GM12891 (cell line): ENCODE results near the gene CFAP61.

Source experiments
- PAX5 ChIP-seq: IDR thresholded peaks from 2 replicates; pipeline ENCODE4 v1.6.1; 2011; ENCODE audit warnings: low read length, moderate library complexity, mild to moderate bottlenecking; ENCODE audit not compliant: insufficient read depth, severe bottlenecking
- POLR2A ChIP-seq: IDR thresholded peaks from 2 replicates; pipeline ENCODE4 v1.6.1; 2011; ENCODE audit warnings: low read depth, low read length, control low read depth
- POLR2AphosphoS5 ChIP-seq: IDR thresholded peaks from 2 replicates; pipeline ENCODE4 v1.6.1; 2011; ENCODE audit warnings: low read depth, low read length, control low read depth
- SPI1 ChIP-seq: IDR thresholded peaks from 2 replicates; pipeline ENCODE4 v1.6.1; 2011; ENCODE audit warnings: low read depth, low read length, control low read depth
- TAF1 ChIP-seq: IDR thresholded peaks from 2 replicates; pipeline ENCODE4 v1.6.1; 2011; ENCODE audit warnings: low read depth, low read length, control low read depth

DNA sequence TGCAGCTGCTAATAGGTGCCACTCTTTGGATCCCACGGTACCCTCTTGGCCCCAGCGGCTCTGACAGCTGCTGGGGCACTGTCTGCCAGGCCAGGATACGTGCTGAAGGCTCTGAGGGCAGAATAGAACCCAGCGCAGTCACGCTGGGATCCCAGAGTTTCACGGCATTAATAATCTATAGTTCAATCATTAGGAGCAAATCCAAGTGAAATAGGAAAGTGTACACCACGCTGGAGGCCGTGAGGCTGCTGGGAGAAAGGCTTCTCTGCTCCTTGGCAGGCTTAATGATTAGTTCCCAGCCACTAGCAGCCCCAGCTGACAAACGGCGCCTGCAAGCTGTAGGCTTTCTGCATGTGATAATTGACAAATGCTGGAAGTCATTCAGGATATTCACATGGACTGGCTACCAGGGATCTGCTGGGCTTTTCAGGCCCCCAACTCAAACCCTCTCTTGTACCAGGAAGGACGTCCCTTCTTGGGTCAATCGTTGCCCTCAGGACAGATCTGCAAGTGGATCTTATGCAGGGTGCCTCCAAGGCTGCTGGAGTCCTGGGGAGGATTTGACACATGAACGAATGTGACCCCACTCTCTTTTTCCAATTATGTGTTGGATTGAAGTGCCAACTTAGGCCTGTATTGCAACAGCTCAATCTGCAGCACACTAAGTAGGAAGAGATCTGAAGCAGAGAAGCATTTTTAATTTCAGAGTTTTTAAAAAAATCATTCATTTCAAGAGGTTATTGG is 265.5 kb downstream of the CFAP61 start:
- TF ChIP-seq POLR2A (no peak), POLR2AphosphoS5 (no peak), SPI1 (no peak), TAF1 (no peak), PAX5 (no peak)
